HL-60 (cell line): ENCODE measurements around the gene ERC2.

Experiments
- DNase-seq, 2 experiments: peaks; one replicate each; pipeline ENCODE4 v3.0.0-alpha.2; 2010 to 2020; ENCODE audit warnings: low read depth in 1 of 2, low spot score in 1 of 2
- H3K27ac ChIP-seq: fragments of 250-450 bp; sonication (Bioruptor Pico); replicated peaks from 2 replicates; pipeline ENCODE4 v1.5.1; 2020; ENCODE audit warnings: mild to moderate bottlenecking, moderate library complexity
- H3K27me3 ChIP-seq: fragments of 250-450 bp; sonication (Bioruptor Pico); 2 replicates; pipeline ENCODE4 v1.5.1; 2021; ENCODE audit warnings: mild to moderate bottlenecking, moderate library complexity; ENCODE audit not compliant: insufficient read depth, poor library complexity, severe bottlenecking
- H3K4me3 ChIP-seq: replicated peaks from 2 replicates; pipeline ENCODE4 v1.5.1; 2011; ENCODE audit warnings: mild to moderate bottlenecking, control low read depth, low read length; ENCODE audit not compliant: insufficient read depth
- CTCF ChIP-seq: IDR thresholded peaks from one replicate; pipeline ENCODE4 v1.5.1; 2011; ENCODE audit warnings: low read length, control low read depth, inconsistent platforms; ENCODE audit not compliant: insufficient read depth
- GABPA ChIP-seq: IDR thresholded peaks from 2 replicates; pipeline ENCODE4 v1.6.1; 2012; ENCODE audit warnings: low read depth
- POLR2AphosphoS5 ChIP-seq: IDR thresholded peaks from 2 replicates; pipeline ENCODE4 v1.6.1; 2012; ENCODE audit warnings: low read depth
- REST ChIP-seq: IDR thresholded peaks from 2 replicates; pipeline ENCODE4 v1.6.1; 2012; ENCODE audit warnings: low read depth; ENCODE audit not compliant: insufficient replicate concordance
- SPI1 ChIP-seq: IDR thresholded peaks from 2 replicates; pipeline ENCODE4 v1.6.1; 2012; ENCODE audit warnings: low read depth, mild to moderate bottlenecking, borderline replicate concordance

ERC2 gene

GRCh38 chr3:56144805-56145204 lies 323.5 kb downstream of the ERC2 start:
- no peak overlapping the region for H3K4me3 ChIP-seq
- no peaks in the 10 kb centered on the region for H3K27me3 ChIP-seq
- no peak for TF ChIP-seq REST
- no peak for TF ChIP-seq CTCF
- no peak for DNase-seq
- no peak overlapping the region for H3K27ac ChIP-seq

GRCh38 chr3:56137415-56137814 lies 330.9 kb downstream of the ERC2 start:
- Histone ChIP-seq H3K27ac (no peak overlapping the region), H3K27me3 (no peaks in the 10 kb centered on the region), H3K4me3 (no peak overlapping the region)
- no peak for DNase-seq
- TF ChIP-seq CTCF, result no peak
- no peak for TF ChIP-seq SPI1
- TF ChIP-seq GABPA, result no peak

- DNase-seq, result no peak
- no peak overlapping the region for H3K4me3 ChIP-seq
- H3K27me3 ChIP-seq, result peaks cover 6% of the 10 kb centered on the region
- H3K27ac ChIP-seq, result no peak overlapping the region
- TF ChIP-seq GABPA (no peak), CTCF (no peak), POLR2AphosphoS5 (no peak), SPI1 (no peak), REST (no peak)
Measured at GRCh38 chr3:56136514-56136913, 331.8 kb downstream of the ERC2 start.

GRCh38 chr3:56135941-56136340 lies 332.3 kb downstream of the ERC2 start:
- Histone ChIP-seq H3K27ac (no peak overlapping the region), H3K4me3 (no peak overlapping the region), H3K27me3 (peaks cover 10% of the 10 kb centered on the region)
- TF ChIP-seq GABPA (no peak), POLR2AphosphoS5 (no peak), SPI1 (no peak), REST (no peak), CTCF (no peak)
- DNase-seq, result no peak
